HEK293T (cell line): Measurements from ENCODE around the gene TEAD3.

Experiments used
- CTCF ChIA-PET: fragments of 350-600 bp; formaldehyde crosslinking; extraction: SDS; loops from one replicate; lab custom pipeline; 2021; ENCODE audit warnings: antibody characterized with exemption, inconsistent platforms; lab: Yijun Ruan, JAX
- POLR2A ChIA-PET: fragments of 350-600 bp; formaldehyde crosslinking; extraction: SDS; loops from one replicate; lab custom pipeline; 2020; ENCODE audit warnings: antibody characterized with exemption, inconsistent platforms; lab: Yijun Ruan, JAX
- DNase-seq: peaks from one replicate; pipeline ENCODE4 v3.0.0; 2012; ENCODE audit warnings: mixed read lengths; ENCODE audit errors: extremely low spot score
- ARNT ChIP-seq: fragments of 450-650 bp; IDR thresholded peaks from 2 replicates; pipeline ENCODE4 v1.6.1; 2017; ENCODE audit warnings: mild to moderate bottlenecking
- BHLHE40 ChIP-seq: fragments of 450-650 bp; IDR thresholded peaks from 2 replicates; pipeline ENCODE4 v1.6.1; 2016; ENCODE audit warnings: mild to moderate bottlenecking, moderate library complexity, borderline replicate concordance
- CTBP1 ChIP-seq: fragments of 450-650 bp; IDR thresholded peaks from 2 replicates; pipeline ENCODE4 v1.6.1; 2016; ENCODE audit warnings: borderline replicate concordance
- ELF4 ChIP-seq: fragments of 450-650 bp; IDR thresholded peaks from 2 replicates; pipeline ENCODE4 v1.6.1; 2017; ENCODE audit warnings: antibody characterized with exemption
- FOXA1 ChIP-seq: fragments of 450-650 bp; IDR thresholded peaks from 2 replicates; pipeline ENCODE4 v1.6.1; 2016; ENCODE audit warnings: mild to moderate bottlenecking
- FOXK2 ChIP-seq: fragments of 450-650 bp; IDR thresholded peaks from 2 replicates; pipeline ENCODE4 v1.6.1; 2016; ENCODE audit warnings: mild to moderate bottlenecking
- FOXM1 ChIP-seq: fragments of 450-650 bp; IDR thresholded peaks from 2 replicates; pipeline ENCODE4 v1.6.1; 2017; ENCODE audit warnings: mild to moderate bottlenecking, borderline replicate concordance
- HDGF ChIP-seq: fragments of 450-650 bp; IDR thresholded peaks from 2 replicates; pipeline ENCODE4 v1.6.1; 2017; ENCODE audit warnings: antibody characterized with exemption, borderline replicate concordance
- L3MBTL2 ChIP-seq: fragments of 450-650 bp; conservative IDR thresholded peaks from 2 replicates; pipeline ENCODE4 v1.6.1; 2016; ENCODE audit warnings: mild to moderate bottlenecking
- LEF1 ChIP-seq: fragments of 450-650 bp; IDR thresholded peaks from 2 replicates; pipeline ENCODE4 v1.6.1; 2017; ENCODE audit warnings: mild to moderate bottlenecking, borderline replicate concordance
- NFRKB ChIP-seq: fragments of 450-650 bp; IDR thresholded peaks from 2 replicates; pipeline ENCODE4 v1.6.1; 2016; ENCODE audit warnings: mild to moderate bottlenecking, moderate library complexity
- PKNOX1 ChIP-seq: fragments of 450-650 bp; IDR thresholded peaks from 2 replicates; pipeline ENCODE4 v1.6.1; 2016
- SP1 ChIP-seq: fragments of 450-650 bp; IDR thresholded peaks from 2 replicates; pipeline ENCODE4 v1.6.1; 2017
- SUZ12 ChIP-seq: fragments of 450-650 bp; IDR thresholded peaks from 2 replicates; pipeline ENCODE4 v1.6.1; 2016; ENCODE audit warnings: mild to moderate bottlenecking
- TARDBP ChIP-seq: fragments of 450-650 bp; IDR thresholded peaks from 2 replicates; pipeline ENCODE4 v1.6.1; 2016
- ZNF384 ChIP-seq: fragments of 450-650 bp; IDR thresholded peaks from 2 replicates; pipeline ENCODE4 v1.6.1; 2016

TEAD3 gene

GRCh38 chr6:35485402-35485877 lies 11.4 kb downstream of the TEAD3 start:
- TF ChIP-seq HDGF (no peak), ZNF384 (no peak), BHLHE40 (no peak), ELF4 (no peak), TARDBP (no peak), SUZ12 (no peak), L3MBTL2 (no peak), SP1 (no peak), FOXM1 (no peak), PKNOX1 (no peak), CTBP1 (no peak), NFRKB (no peak), FOXK2 (no peak), FOXA1 (no peak), ARNT (no peak), LEF1 (no peak)
- no peak for DNase-seq
- ChIA-PET POLR2A (interaction anchor here (1.3 kb wide), 1 partner anchor 12 kb away, joined by 4 read pairs; no protein-coding TSS in a partner anchor), CTCF (no interaction called here)

DNA sequence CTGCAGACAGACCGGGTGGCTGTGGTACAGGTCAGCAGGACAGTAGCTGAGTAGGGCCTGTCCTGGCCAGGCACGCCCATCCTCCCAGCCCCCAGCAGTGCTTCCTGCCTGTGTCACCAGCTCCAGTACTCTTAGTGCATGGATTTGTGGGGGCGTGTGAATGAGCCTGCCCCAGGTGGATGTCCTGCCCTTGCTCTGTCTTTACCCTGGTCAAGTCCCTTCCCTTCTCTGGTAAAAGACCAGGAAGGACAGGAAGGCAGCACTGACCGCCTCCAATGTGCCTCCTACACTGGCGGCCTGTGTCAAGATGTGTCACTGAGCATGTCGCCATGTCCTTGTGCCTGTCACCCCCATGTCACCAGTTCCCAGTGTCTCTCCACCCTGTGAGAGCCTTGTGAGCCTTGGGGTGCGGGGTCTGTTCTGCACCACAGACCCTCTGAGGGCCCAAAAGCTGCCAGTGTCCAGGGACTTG lies 11.9 kb downstream of the TEAD3 start:
- ChIA-PET CTCF (interaction anchor here (0.6 kb wide), 1 partner anchor 191 kb away, joined by 3 read pairs; no protein-coding TSS in a partner anchor), POLR2A (interaction anchor here (1.3 kb wide), 1 partner anchor 12 kb away, joined by 4 read pairs; no protein-coding TSS in a partner anchor)
- DNase-seq = no peak
- TF ChIP-seq ELF4 (no peak), NFRKB (no peak), CTBP1 (no peak), PKNOX1 (no peak), L3MBTL2 (no peak)

DNA sequence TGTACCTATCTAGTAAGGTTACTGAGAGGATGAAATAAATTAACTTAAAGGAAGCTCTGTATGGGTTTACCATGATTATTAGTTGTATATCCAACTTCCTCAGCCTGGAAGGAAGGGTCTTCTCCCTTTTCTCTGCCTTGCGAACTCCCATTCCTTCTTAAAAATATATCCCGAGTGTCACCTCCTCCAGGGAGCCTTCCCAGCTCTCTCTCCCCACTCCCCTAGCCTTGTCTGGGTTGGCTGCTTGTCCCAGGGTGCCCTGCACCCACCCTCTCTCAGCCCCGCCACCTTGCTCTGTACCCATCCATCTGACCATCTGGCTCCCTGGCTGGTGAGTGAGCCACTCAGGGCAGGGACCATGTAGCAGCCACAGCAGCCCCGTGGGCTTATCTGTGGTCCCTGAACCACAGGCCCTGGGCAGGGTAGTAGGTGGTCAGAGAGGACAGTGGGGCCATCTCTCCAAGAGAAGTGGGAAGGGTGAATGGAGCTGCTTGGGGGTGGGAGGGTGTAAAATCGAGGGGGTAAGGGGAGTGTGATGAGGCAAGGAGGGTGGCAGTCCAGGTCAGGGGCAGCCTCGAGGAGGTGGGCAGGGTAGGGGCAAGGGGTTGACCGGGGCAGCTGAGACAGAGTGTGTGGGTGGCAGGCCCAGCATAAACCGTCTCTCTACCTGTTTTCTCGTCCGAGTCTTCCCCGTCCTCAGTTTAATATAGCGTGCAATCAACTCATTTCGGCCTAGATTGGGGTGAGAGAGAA lies 12.8 kb downstream of the TEAD3 start:
- ChIA-PET CTCF (interaction anchor here (0.6 kb wide), 1 partner anchor 190 kb away, joined by 3 read pairs; no protein-coding TSS in a partner anchor), POLR2A (interaction anchor here (0.8 to 1.3 kb wide), 3 partner anchors 9 to 11 kb away, joined by 3 to 4 read pairs (median 3); no protein-coding TSS in a partner anchor)
- TF ChIP-seq SUZ12 (no peak), ELF4 (no peak), SP1 (no peak), ZNF384 (no peak), FOXM1 (no peak), LEF1 (no peak), HDGF (no peak), BHLHE40 (no peak), L3MBTL2 (no peak), CTBP1 (no peak), TARDBP (no peak)
- DNase-seq = no peak

- ChIA-PET CTCF (no interaction called here), POLR2A (interaction anchor here (0.8 to 1.3 kb wide), 2 partner anchors 8 to 10 kb away, joined by 3 read pairs; no protein-coding TSS in a partner anchor)
- DNase-seq = no peak
- TF ChIP-seq SP1 = no peak
- no peak for TF ChIP-seq FOXA1
- TF ChIP-seq SUZ12 = no peak
- no peak for TF ChIP-seq PKNOX1
- TF ChIP-seq L3MBTL2 = no peak
- TF ChIP-seq ARNT = no peak
- TF ChIP-seq FOXK2 = no peak
- no peak for TF ChIP-seq BHLHE40
- TF ChIP-seq ZNF384 = no peak
- TF ChIP-seq FOXM1 = no peak
- no peak for TF ChIP-seq TARDBP
- TF ChIP-seq ELF4 = no peak
- TF ChIP-seq LEF1 = no peak
These were observed 13.4 kb downstream of the TEAD3 start for GRCh38 chr6:35483490-35483889.

DNA sequence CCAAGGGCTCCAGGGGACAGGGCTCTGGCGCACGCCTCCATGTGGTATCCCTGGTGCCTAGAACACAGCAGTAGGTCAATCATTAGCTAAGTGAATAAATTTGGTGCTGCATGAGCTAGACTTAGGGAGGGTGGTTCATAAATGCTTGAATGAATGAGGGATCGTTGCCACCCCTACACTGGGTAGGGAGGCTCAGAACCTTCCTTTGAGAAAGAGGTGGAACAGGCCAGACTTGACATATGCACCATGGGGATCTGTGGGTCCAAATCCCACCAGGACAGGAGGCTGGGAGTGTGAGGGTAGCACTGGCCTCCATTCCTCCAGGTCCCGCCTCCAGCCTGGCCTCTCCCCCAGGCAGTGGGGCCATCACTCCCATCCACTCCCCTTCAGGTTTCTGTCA lies 13.8 kb downstream of the TEAD3 start:
- ChIA-PET CTCF (interaction anchor here (1.3 kb wide), 1 partner anchor 12 kb away, joined by 4 read pairs; no protein-coding TSS in a partner anchor), POLR2A (interaction anchor here (0.8 to 2.0 kb wide), 3 partner anchors 8 to 11 kb away, joined by 3 to 8 read pairs (median 3); no protein-coding TSS in a partner anchor)
- DNase-seq = no peak
- no peak for TF ChIP-seq PKNOX1
- no peak for TF ChIP-seq SUZ12
- no peak for TF ChIP-seq ARNT
- no peak for TF ChIP-seq ELF4
- TF ChIP-seq ZNF384 = no peak
